K562 treated with DMSO at 1 percent for 4 hours (cell line): ENCODE data around the gene DYNC2H1. TPM values are rescaled to one million over a fixed set of nuclear protein-coding genes. Genes with fewer than 3 reads are reported as not detected.

ENCODE experiments used
- total RNA-seq: library from RNA; unstranded; fragments of 300-600 nt; gene quantifications from 2 replicates; pipeline ENCODE4 v1.2.3, GENCODE V29; 2022; ENCODE audit not compliant: insufficient read depth

Gene DYNC2H1, protein sequence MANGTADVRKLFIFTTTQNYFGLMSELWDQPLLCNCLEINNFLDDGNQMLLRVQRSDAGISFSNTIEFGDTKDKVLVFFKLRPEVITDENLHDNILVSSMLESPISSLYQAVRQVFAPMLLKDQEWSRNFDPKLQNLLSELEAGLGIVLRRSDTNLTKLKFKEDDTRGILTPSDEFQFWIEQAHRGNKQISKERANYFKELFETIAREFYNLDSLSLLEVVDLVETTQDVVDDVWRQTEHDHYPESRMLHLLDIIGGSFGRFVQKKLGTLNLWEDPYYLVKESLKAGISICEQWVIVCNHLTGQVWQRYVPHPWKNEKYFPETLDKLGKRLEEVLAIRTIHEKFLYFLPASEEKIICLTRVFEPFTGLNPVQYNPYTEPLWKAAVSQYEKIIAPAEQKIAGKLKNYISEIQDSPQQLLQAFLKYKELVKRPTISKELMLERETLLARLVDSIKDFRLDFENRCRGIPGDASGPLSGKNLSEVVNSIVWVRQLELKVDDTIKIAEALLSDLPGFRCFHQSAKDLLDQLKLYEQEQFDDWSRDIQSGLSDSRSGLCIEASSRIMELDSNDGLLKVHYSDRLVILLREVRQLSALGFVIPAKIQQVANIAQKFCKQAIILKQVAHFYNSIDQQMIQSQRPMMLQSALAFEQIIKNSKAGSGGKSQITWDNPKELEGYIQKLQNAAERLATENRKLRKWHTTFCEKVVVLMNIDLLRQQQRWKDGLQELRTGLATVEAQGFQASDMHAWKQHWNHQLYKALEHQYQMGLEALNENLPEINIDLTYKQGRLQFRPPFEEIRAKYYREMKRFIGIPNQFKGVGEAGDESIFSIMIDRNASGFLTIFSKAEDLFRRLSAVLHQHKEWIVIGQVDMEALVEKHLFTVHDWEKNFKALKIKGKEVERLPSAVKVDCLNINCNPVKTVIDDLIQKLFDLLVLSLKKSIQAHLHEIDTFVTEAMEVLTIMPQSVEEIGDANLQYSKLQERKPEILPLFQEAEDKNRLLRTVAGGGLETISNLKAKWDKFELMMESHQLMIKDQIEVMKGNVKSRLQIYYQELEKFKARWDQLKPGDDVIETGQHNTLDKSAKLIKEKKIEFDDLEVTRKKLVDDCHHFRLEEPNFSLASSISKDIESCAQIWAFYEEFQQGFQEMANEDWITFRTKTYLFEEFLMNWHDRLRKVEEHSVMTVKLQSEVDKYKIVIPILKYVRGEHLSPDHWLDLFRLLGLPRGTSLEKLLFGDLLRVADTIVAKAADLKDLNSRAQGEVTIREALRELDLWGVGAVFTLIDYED (N-terminal part only)
- not detected in 2 replicates for total RNA-seq

GRCh38 chr11:103108933-103109817 is at the start of gene DYNC2H1:
Gene DYNC2H1 (plus strand): TSS chr11:103109426. CDS start chr11:103109575, 149 bp downstream.

DNA sequence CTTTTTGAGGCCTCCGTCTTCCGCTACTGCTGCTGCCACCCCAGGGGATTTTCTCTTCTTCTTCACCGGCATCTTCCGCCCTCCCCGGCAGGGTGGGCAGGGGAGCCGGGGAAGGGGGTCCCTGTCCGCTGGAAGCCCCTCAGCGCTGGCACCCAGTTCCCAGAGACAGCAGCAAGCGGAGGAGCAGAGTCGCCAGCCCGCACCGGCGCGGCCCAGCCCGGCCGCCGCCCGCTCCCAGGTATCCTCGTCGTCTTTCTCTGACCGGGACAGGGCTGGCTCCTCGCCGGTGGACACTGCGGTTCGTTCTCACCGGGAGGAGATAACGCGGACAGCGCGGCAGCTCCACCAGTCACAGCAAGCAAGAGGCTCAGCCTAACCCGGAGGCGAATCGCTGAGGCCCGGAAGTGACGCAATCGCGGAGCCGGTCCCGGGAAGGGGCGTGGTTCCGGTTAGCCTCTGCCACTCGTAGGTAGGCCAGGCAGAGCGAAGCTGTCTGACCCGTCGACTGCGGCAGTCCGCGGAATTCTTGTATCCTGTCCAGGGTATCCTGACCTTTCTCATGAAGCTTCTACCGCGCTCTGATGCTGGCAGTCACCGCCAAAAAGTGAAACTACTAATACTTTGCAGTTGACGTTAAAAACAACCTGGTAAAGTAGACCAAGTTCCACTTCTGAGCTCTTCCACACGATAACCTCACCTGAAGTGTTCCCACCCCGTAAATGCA is 17.3 kb upstream of the DYNC2H1 start, which contains the start of gene DCUN1D5:
DCUN1D5 (minus strand) TSS at position 360 of the 724 bp plus-strand sequence; CDS start at position 72, 288 bp downstream.

Other genes with a start within 250 kb of the DYNC2H1 start
- not detected in 2 replicates for gene MMP12, start 234.4 kb upstream of the DYNC2H1 start, total RNA-seq
- gene MMP13, start 153.7 kb upstream of the DYNC2H1 start, total RNA-seq = not detected in 2 replicates
- gene DCUN1D5, start 17.3 kb upstream of the DYNC2H1 start, total RNA-seq = 52.9 and 56.6 TPM in 2 replicates